HCT116 (cell line): ENCODE measurements around the gene VPS35L. TPM values are rescaled to one million over a fixed set of nuclear protein-coding genes. Genes with fewer than 3 reads are reported as not detected.

ENCODE experiments used
- ATAC-seq: fragments of 200-7000 bp; cut with Tn5 transposase; 2 replicates; pipeline ENCODE4 v1.9.1; 2020; ENCODE audit warnings: mild to moderate bottlenecking, moderate library complexity
- BruUV-seq: library from RNA; stranded (reverse); fragments of 400-500 nt; replicated peaks from 2 replicates; lab custom pipeline; 2021; lab: Mats Ljungman, UMichigan
- CTCF ChIA-PET: fragments of 300-600 bp; sonication (Branson Sonifier 250); formaldehyde crosslinking; loops from one replicate; lab custom pipeline; 2021; ENCODE audit warnings: antibody characterized with exemption; lab: Charles Lee
- POLR2A ChIA-PET: fragments of 300-600, 350-600 bp; sonication (Branson Sonifier 250); formaldehyde crosslinking; loops from one replicate; lab custom pipeline; 2021; ENCODE audit warnings: antibody characterized with exemption; lab: Charles Lee
- RAD21 ChIA-PET, 2 experiments: fragments of 300-600 bp; sonication (Branson Sonifier 250); formaldehyde crosslinking; loops; one replicate each; lab custom pipeline; 2023; ENCODE audit warnings: low total read pairs in 2 of 2; ENCODE audit not compliant: uncharacterized antibody in 2 of 2, unreplicated experiment in 2 of 2, low non-redundant PET in 1 of 2; lab: Charles Lee
- DNase-seq: peaks from one replicate; pipeline ENCODE4 v3.0.0-alpha.2; 2010; ENCODE audit warnings: low read depth, low spot score
- H2AFZ ChIP-seq: fragments of 200-600 bp; shearing (Covaris generic), sonication (generic); 2 replicates; pipeline ENCODE4 v1.6.1; 2017; ENCODE audit warnings: low read depth, mixed run types, mixed read lengths, antibody characterized with exemption, low read length; ENCODE audit not compliant: poor library complexity, severe bottlenecking
- H3K27ac ChIP-seq: 2 replicates; pipeline ENCODE4 v1.5.1; 2012; ENCODE audit warnings: low read depth, low read length
- H3K27me3 ChIP-seq: fragments of 200-600 bp; sonication (generic); 2 replicates; pipeline ENCODE4 v1.6.1; 2016; ENCODE audit warnings: mixed run types, low read length, mixed read lengths; ENCODE audit not compliant: insufficient read depth
- H3K36me3 ChIP-seq, 2 experiments: fragments of 200-500 bp in 1 of 2; fragments of 200-600 bp in 1 of 2; sonication (Bioruptor generic) in 1 of 2; sonication (generic) in 1 of 2; 2 replicates each; pipeline versions ENCODE4 v1.5.1 to v1.6.1; 2014 to 2016; ENCODE audit warnings: low read length in 2 of 2, inconsistent platforms in 1 of 2, mixed read lengths in 1 of 2, mixed run types in 1 of 2; ENCODE audit not compliant: insufficient read depth in 2 of 2, control insufficient read depth in 1 of 2
- H3K4me1 ChIP-seq, 2 experiments: fragments of 200-600 bp in 1 of 2; sonication (generic) in 1 of 2; 2 replicates each; pipeline versions ENCODE4 v1.5.1 to v1.6.1; 2012 to 2017; ENCODE audit warnings: low read length in 2 of 2, inconsistent platforms in 1 of 2, mild to moderate bottlenecking in 1 of 2, mixed read lengths in 1 of 2, mixed run types in 1 of 2, moderate library complexity in 1 of 2; ENCODE audit not compliant: insufficient read depth in 2 of 2, control insufficient read depth in 1 of 2
- H3K4me2 ChIP-seq: fragments of 200-600 bp; sonication (generic); 2 replicates; pipeline ENCODE4 v1.6.1; 2017; ENCODE audit warnings: mixed run types, low read length, mixed read lengths
- H3K4me3 ChIP-seq, 2 experiments: fragments of 200-600 bp in 1 of 2; sonication (generic) in 1 of 2; replicated peaks in 1 of 2; 2 replicates each; pipeline ENCODE4 v1.5.1; 2011 to 2016; ENCODE audit warnings: low read length in 2 of 2, control low read depth in 1 of 2, low read depth in 1 of 2, mild to moderate bottlenecking in 1 of 2, mixed read lengths in 1 of 2, mixed run types in 1 of 2
- H3K79me2 ChIP-seq: fragments of 200-600 bp; sonication (generic); 2 replicates; pipeline ENCODE4 v1.6.1; 2017; ENCODE audit warnings: mild to moderate bottlenecking, mixed run types, low read length, moderate library complexity, mixed read lengths; ENCODE audit not compliant: insufficient read depth
- H3K9ac ChIP-seq: fragments of 200-600 bp; sonication (generic); 2 replicates; pipeline ENCODE4 v1.6.1; 2016; ENCODE audit warnings: low read length, mixed read lengths
- H3K9me2 ChIP-seq: fragments of 200-600 bp; sonication (generic), shearing (Covaris generic); 2 replicates; pipeline ENCODE4 v1.6.1; 2017; ENCODE audit warnings: mixed run types, mild to moderate bottlenecking, moderate library complexity; ENCODE audit not compliant: insufficient read depth
- H3K9me3 ChIP-seq, 2 experiments: fragments of 200-500 bp in 1 of 2; fragments of 200-600 bp in 1 of 2; sonication (Bioruptor generic) in 1 of 2; sonication (generic) in 1 of 2; 2 replicates each; pipeline ENCODE4 v1.6.1; 2014 to 2017; ENCODE audit warnings: low read length in 2 of 2, mixed read lengths in 2 of 2, inconsistent platforms in 1 of 2, low read depth in 1 of 2, mild to moderate bottlenecking in 1 of 2, mixed run types in 1 of 2, moderate library complexity in 1 of 2; ENCODE audit not compliant: control insufficient read depth in 1 of 2, insufficient read depth in 1 of 2
- H4K20me1 ChIP-seq: fragments of 200-600 bp; sonication (generic), shearing (Covaris generic); 2 replicates; pipeline ENCODE4 v1.6.1; 2017; ENCODE audit warnings: mixed run types, mild to moderate bottlenecking, moderate library complexity; ENCODE audit not compliant: insufficient read depth
- CBX3 ChIP-seq: IDR thresholded peaks from 2 replicates; pipeline ENCODE4 v1.6.1; 2012; ENCODE audit warnings: low read depth
- CTCF ChIP-seq, 3 experiments: fragments of 200-600 bp in 1 of 3; sonication (generic) in 1 of 3; IDR thresholded peaks in 2 of 3; conservative IDR thresholded peaks in 1 of 3; 2 replicates each; pipeline ENCODE4 v1.5.1; 2012 to 2017; ENCODE audit warnings: low read depth in 2 of 3, low read length in 2 of 3, antibody characterized with exemption in 1 of 3, borderline replicate concordance in 1 of 3, control low read depth in 1 of 3, mild to moderate bottlenecking in 1 of 3, mixed read lengths in 1 of 3, mixed run types in 1 of 3, moderate library complexity in 1 of 3; ENCODE audit not compliant: insufficient read depth in 1 of 3
- EGR1 ChIP-seq: IDR thresholded peaks from 2 replicates; pipeline ENCODE4 v1.6.1; 2012; ENCODE audit warnings: low read depth
- ELF1 ChIP-seq: IDR thresholded peaks from 2 replicates; pipeline ENCODE4 v1.6.1; 2012; ENCODE audit warnings: low read depth, borderline replicate concordance
- EZH2 ChIP-seq: fragments of 200-600 bp; sonication (generic); IDR thresholded peaks from 2 replicates; pipeline ENCODE4 v1.6.1; 2017; ENCODE audit warnings: antibody characterized with exemption, mixed run types
- FOSL1 ChIP-seq: IDR thresholded peaks from 2 replicates; pipeline ENCODE4 v1.6.1; 2012; ENCODE audit warnings: low read depth
- MAX ChIP-seq: IDR thresholded peaks from 2 replicates; pipeline ENCODE4 v1.6.1; 2012
- REST ChIP-seq: IDR thresholded peaks from 2 replicates; pipeline ENCODE4 v1.6.1; 2012; ENCODE audit warnings: low read depth
- SIN3A ChIP-seq: IDR thresholded peaks from 2 replicates; pipeline ENCODE4 v1.6.1; 2012; ENCODE audit warnings: low read depth
- SP1 ChIP-seq: IDR thresholded peaks from 2 replicates; pipeline ENCODE4 v1.6.1; 2012; ENCODE audit warnings: low read depth
- SRF ChIP-seq: IDR thresholded peaks from 2 replicates; pipeline ENCODE4 v1.6.1; 2012; ENCODE audit warnings: low read depth
- TCF7L2 ChIP-seq: IDR thresholded peaks from 2 replicates; pipeline ENCODE4 v1.7.0; 2011; ENCODE audit warnings: borderline replicate concordance, inconsistent platforms; ENCODE audit not compliant: insufficient read depth, insufficient read length; ENCODE audit errors: extremely low read depth
- ZBTB33 ChIP-seq: IDR thresholded peaks from 2 replicates; pipeline ENCODE4 v1.6.1; 2011; ENCODE audit warnings: mild to moderate bottlenecking, low read length, moderate library complexity; ENCODE audit not compliant: insufficient replicate concordance; ENCODE audit errors: extremely low read depth
- intact Hi-C: fragments of 100-400 bp; cut with micrococcal nuclease; formaldehyde crosslinking; loops from 2 replicates; pipeline ENCODE4 v1.10.0; 2022
- total RNA-seq: library from RNA; stranded (reverse); gene quantifications from one replicate; pipeline ENCODE4 v1.2.1, GENCODE V29; 2021; ENCODE audit not compliant: unreplicated experiment

Gene VPS35L
- total RNA-seq, 1 experiment from 2014 or later, result 21.4 TPM

- DNase-seq (no peak), ATAC-seq (no peak)
- no peak overlapping the region for H3K4me3 ChIP-seq
- no TSS peak for BruUV-seq
- H2AFZ ChIP-seq, result no peak overlapping the region
- no peak overlapping the region for H3K27ac ChIP-seq
- no peaks in the 10 kb centered on the region for H3K9me2 ChIP-seq
- intact Hi-C loops, result no loop called here
- H3K36me3 ChIP-seq, result no peaks in the 10 kb centered on the region
- RAD21 ChIA-PET, result no interaction called here
- CTCF ChIA-PET, result no interaction called here
- no peaks in the 10 kb centered on the region for H3K9me3 ChIP-seq
- no peaks in the 10 kb centered on the region for H4K20me1 ChIP-seq
- H3K9ac ChIP-seq, result no peak overlapping the region
- no peak for TF ChIP-seq MAX
- TF ChIP-seq EZH2, result no peak
- TF ChIP-seq EGR1, result no peak
- TF ChIP-seq SP1, result no peak
- no peak for TF ChIP-seq CBX3
- TF ChIP-seq, all 23 proteins: peak for 0
- Histone ChIP-seq H3K27me3 (no peaks in the 10 kb centered on the region), H3K79me2 (no peaks in the 10 kb centered on the region), H3K4me1 (peaks cover 0 to 4% of the 10 kb centered on the region in 2 experiments; a peak in 2 of 4 replicates), H3K4me2 (no peak overlapping the region)
- POLR2A ChIA-PET, result no interaction called here
Measured at GRCh38 chr16:19690196-19690595, 134.7 kb downstream of the VPS35L start.

- H3K9me3 ChIP-seq, result no peaks in the 10 kb centered on the region
- H3K4me2 ChIP-seq, result no peak overlapping the region
- no peaks in the 10 kb centered on the region for H3K9me2 ChIP-seq
- ChIA-PET CTCF (no interaction called here), POLR2A (no interaction called here), RAD21 (no interaction called here)
- H3K4me3 ChIP-seq, result no peak overlapping the region
- H3K79me2 ChIP-seq, result no peaks in the 10 kb centered on the region
- no peak overlapping the region for H3K27ac ChIP-seq
- no peak overlapping the region for H2AFZ ChIP-seq
- peaks cover 4 to 6% of the 10 kb centered on the region in 2 experiments for H3K4me1 ChIP-seq
- no peak overlapping the region for H3K9ac ChIP-seq
- no peaks in the 10 kb centered on the region for H4K20me1 ChIP-seq
- intact Hi-C loops, result no loop called here
- no peaks in the 10 kb centered on the region for H3K27me3 ChIP-seq
- H3K36me3 ChIP-seq, result no peaks in the 10 kb centered on the region
- 0 out of 2 replicates have a peak, but pooled peaks have one; percentile 22 for ATAC-seq
- no peak for DNase-seq
- BruUV-seq, result no TSS peak
- TF ChIP-seq TCF7L2 (no peak), ZBTB33 (no peak), FOSL1 (no peak), SIN3A (no peak), CTCF (IDR thresholded peaks at IDR 0.05 in 2 of 3, conservative IDR thresholded peaks at IDR 0.05 in 1 of 3; ENCODE audit: borderline replicate concordance in 1 of 3, insufficient read depth in 1 of 3, low read depth in 2 of 3, low read length in 2 of 3) (no peak), SRF (no peak), REST (no peak), ELF1 (no peak)
Measured at GRCh38 chr16:19691161-19691711, 135.7 kb downstream of the VPS35L start.
